MM.1S (cell line): Measurements from ENCODE around the gene NMNAT3.
A peak's percentile ranks its signal among the peaks of the same experiment; 100 is the strongest.

Experiments
- DNase-seq: peaks from one replicate; pipeline ENCODE4 v3.0.0-alpha.2; 2015
- H2AFZ ChIP-seq: fragments of 300-600 bp; sonication (generic); 2 replicates; pipeline ENCODE4 v1.6.0; 2016; ENCODE audit warnings: antibody characterized with exemption, low read length
- H3F3A ChIP-seq: fragments of 300-600 bp; sonication (generic); 2 replicates; pipeline ENCODE4 v1.6.1; 2016; ENCODE audit warnings: mild to moderate bottlenecking, antibody characterized with exemption, low read length, moderate library complexity, mixed read lengths; ENCODE audit not compliant: insufficient read depth
- H3K27ac ChIP-seq: fragments of 300-600 bp; sonication (generic); 2 replicates; pipeline ENCODE4 v1.5.1; 2016; ENCODE audit warnings: mild to moderate bottlenecking, low read length
- H3K27me3 ChIP-seq: fragments of 300-600 bp; sonication (generic); replicated peaks from 2 replicates; pipeline ENCODE4 v1.6.0; 2016; ENCODE audit warnings: low read length; ENCODE audit not compliant: insufficient read depth
- H3K36me3 ChIP-seq: fragments of 300-600 bp; sonication (generic); replicated peaks from 2 replicates; pipeline ENCODE4 v1.6.1; 2016; ENCODE audit warnings: mild to moderate bottlenecking, low read length, mixed read lengths; ENCODE audit not compliant: insufficient read depth
- H3K4me1 ChIP-seq: fragments of 300-600 bp; sonication (generic); 2 replicates; pipeline ENCODE4 v1.6.1; 2016; ENCODE audit warnings: low read length, mixed read lengths
- H3K4me2 ChIP-seq: fragments of 300-600 bp; sonication (generic); 2 replicates; pipeline ENCODE4 v1.6.0; 2016; ENCODE audit warnings: low read depth, low read length
- H3K4me3 ChIP-seq: fragments of 300-600 bp; sonication (generic); 2 replicates; pipeline ENCODE4 v1.5.1; 2016; ENCODE audit warnings: low read length, mixed read lengths
- H3K79me2 ChIP-seq: fragments of 300-600 bp; sonication (generic); 2 replicates; pipeline ENCODE4 v1.6.1; 2016; ENCODE audit warnings: mixed run types, low read length, mixed read lengths
- H3K9ac ChIP-seq: fragments of 300-600 bp; sonication (generic); 2 replicates; pipeline ENCODE4 v1.6.1; 2016; ENCODE audit warnings: low read length, mixed read lengths
- H3K9me2 ChIP-seq: fragments of 300-600 bp; sonication (generic); replicated peaks from 2 replicates; pipeline ENCODE4 v1.6.1; 2016; ENCODE audit warnings: mild to moderate bottlenecking, low read length, mixed read lengths; ENCODE audit not compliant: insufficient read depth
- H3K9me3 ChIP-seq: fragments of 300-600 bp; sonication (generic); replicated peaks from 2 replicates; pipeline ENCODE4 v1.6.1; 2016; ENCODE audit warnings: mild to moderate bottlenecking, low read length, mixed read lengths; ENCODE audit not compliant: insufficient read depth
- H4K20me1 ChIP-seq: fragments of 300-600 bp; sonication (generic); 2 replicates; pipeline ENCODE4 v1.6.1; 2016; ENCODE audit warnings: mild to moderate bottlenecking, low read length, moderate library complexity, mixed read lengths; ENCODE audit not compliant: insufficient read depth
- CTCF ChIP-seq: fragments of 300-600 bp; sonication (generic); IDR thresholded peaks from 2 replicates; pipeline ENCODE4 v1.5.1; 2016; ENCODE audit warnings: antibody characterized with exemption, low read length, mixed read lengths
- EZH2 ChIP-seq: fragments of 300-600 bp; sonication (generic); optimal IDR thresholded peaks from 2 replicates; pipeline ENCODE3; 2017; ENCODE audit warnings: low read depth, mild to moderate bottlenecking, antibody characterized with exemption, low read length, mixed read lengths
- EZH2phosphoT487 ChIP-seq: fragments of 300-600 bp; sonication (generic); IDR thresholded peaks from 2 replicates; pipeline ENCODE4 v1.6.1; 2018; ENCODE audit warnings: antibody characterized with exemption, low read length

Gene NMNAT3

GRCh38 chr3:139571711-139572110 lies 106.1 kb downstream of the NMNAT3 start:
- no peaks in the 10 kb centered on the region for H3K4me1 ChIP-seq
- H3K4me2 ChIP-seq: no peak overlapping the region
- no peak overlapping the region for H3K27ac ChIP-seq
- no peak for TF ChIP-seq EZH2phosphoT487
- no peak for TF ChIP-seq EZH2
- TF ChIP-seq CTCF: no peak
- H3K79me2 ChIP-seq: no peaks in the 10 kb centered on the region
- H3K4me3 ChIP-seq: no peak overlapping the region
- H4K20me1 ChIP-seq: no peaks in the 10 kb centered on the region
- H3K36me3 ChIP-seq: no peaks in the 10 kb centered on the region
- no peaks in the 10 kb centered on the region for H3F3A ChIP-seq
- H3K9ac ChIP-seq: no peak overlapping the region
- H2AFZ ChIP-seq: no peak overlapping the region
- H3K9me2 ChIP-seq: no peaks in the 10 kb centered on the region
- H3K9me3 ChIP-seq: no peaks in the 10 kb centered on the region
- no peaks in the 10 kb centered on the region for H3K27me3 ChIP-seq
- DNase-seq: no peak

GRCh38 chr3:139564294-139564861 lies 113.4 kb downstream of the NMNAT3 start:
- no peak overlapping the region for H3K4me2 ChIP-seq
- no peaks in the 10 kb centered on the region for H3K27me3 ChIP-seq
- H3F3A ChIP-seq: no peaks in the 10 kb centered on the region
- DNase-seq: no peak
- no peak for TF ChIP-seq EZH2
- TF ChIP-seq CTCF: 0 out of 2 replicates have a peak, but pooled peaks have one; percentile 21
- H3K9me2 ChIP-seq: no peaks in the 10 kb centered on the region
- H3K9me3 ChIP-seq: no peaks in the 10 kb centered on the region
- H3K4me3 ChIP-seq: no peak overlapping the region
- no peaks in the 10 kb centered on the region for H3K79me2 ChIP-seq
- no peaks in the 10 kb centered on the region for H3K36me3 ChIP-seq
- H3K4me1 ChIP-seq: no peaks in the 10 kb centered on the region
- H3K9ac ChIP-seq: no peak overlapping the region
- H4K20me1 ChIP-seq: no peaks in the 10 kb centered on the region
- H3K27ac ChIP-seq: no peak overlapping the region
- no peak overlapping the region for H2AFZ ChIP-seq

- Histone ChIP-seq H3K79me2 (no peaks in the 10 kb centered on the region), H3K9ac (no peak overlapping the region), H3K4me3 (no peak overlapping the region), H3F3A (no peaks in the 10 kb centered on the region), H3K4me2 (no peak overlapping the region), H2AFZ (no peak overlapping the region), H3K27me3 (no peaks in the 10 kb centered on the region), H3K4me1 (no peaks in the 10 kb centered on the region), H4K20me1 (no peaks in the 10 kb centered on the region), H3K36me3 (no peaks in the 10 kb centered on the region), H3K9me3 (no peaks in the 10 kb centered on the region), H3K27ac (no peak overlapping the region), H3K9me2 (no peaks in the 10 kb centered on the region)
- peak; percentile 17 for DNase-seq
- TF ChIP-seq CTCF (peak; percentile 33), EZH2 (no peak), EZH2phosphoT487 (no peak)
These were observed 115.7 kb downstream of the NMNAT3 start for GRCh38 chr3:139561959-139562676.
